Limb (tissue), 2 donors: ENCODE measurements around the gene IGDCC3.
A peak's percentile ranks its signal among the peaks of the same experiment; 100 is the strongest.

Experiments
- DNase-seq, 2 donors: peaks; one replicate each; pipeline ENCODE4 v3.0.0-alpha.2; 2016; ENCODE audit errors: extremely low spot score in 2 of 2

The IGDCC3 gene

GRCh38 chr15:65329288-65329983, 48.4 kb downstream of the IGDCC3 start:
- DNase-seq: no peak

DNA sequence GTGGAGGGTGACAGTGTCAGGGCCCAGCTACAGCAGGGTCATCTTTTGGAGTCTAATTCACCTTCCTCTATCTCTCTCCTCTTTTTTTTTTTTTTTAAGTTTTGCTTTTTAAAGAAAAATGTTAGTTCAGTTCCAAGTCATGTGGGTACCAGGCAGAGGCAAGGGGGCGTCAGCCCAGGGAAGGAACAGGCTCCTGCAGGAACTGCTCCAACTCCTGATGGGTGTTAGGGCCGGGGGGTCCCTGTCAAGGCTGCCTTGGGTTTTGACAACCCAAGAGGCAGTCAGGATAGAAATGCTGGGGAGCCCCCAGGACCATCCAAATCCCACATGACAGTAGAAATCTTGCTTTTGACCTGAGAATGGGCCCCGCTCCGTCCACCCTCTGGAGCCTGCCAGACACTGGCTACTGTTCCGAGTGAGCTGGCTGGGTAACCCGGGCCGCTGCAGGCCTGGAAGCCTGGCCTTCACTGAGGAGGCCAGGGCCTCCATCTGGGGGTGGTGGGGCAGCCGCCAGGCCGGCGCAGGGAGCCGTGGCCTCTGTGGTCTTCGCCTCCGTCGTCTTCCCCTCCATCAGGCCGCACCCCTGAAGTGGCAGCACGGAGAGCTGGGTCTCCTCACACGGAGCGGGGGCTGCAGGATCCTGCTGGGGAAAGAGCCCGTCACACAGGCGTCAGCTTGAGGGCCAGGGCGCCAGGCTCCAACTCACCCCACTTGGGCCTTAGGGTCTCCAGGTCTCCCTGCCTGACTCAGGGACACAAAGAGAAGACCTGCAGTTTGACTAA, 49.1 kb downstream of the IGDCC3 start:
- DNase-seq: no peak

- no peak for DNase-seq
These were observed 50.0 kb downstream of the IGDCC3 start for GRCh38 chr15:65327651-65328393.

DNA sequence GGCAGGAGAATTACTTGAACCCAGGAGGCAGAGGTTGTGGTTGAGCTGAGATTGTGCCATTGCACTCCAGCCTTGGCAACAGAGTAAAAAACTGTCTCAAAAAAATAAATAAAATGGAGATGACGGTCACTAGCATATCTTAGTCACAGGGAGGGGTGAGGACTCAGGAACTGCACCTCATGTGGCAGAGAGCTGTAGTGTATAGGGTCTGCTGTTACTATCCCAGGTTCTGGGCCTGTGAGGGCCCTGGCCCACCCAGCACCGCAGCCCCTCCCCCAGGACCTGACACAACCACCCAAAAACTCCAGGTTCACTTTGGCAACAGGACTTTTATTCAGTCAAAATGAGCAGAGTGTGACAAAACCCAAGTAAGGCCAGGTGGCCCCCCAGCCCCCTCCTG, 51.0 kb downstream of the IGDCC3 start:
- no peak for DNase-seq

GRCh38 chr15:65326117-65326526, 51.7 kb downstream of the IGDCC3 start:
- peak in 1 of 2 donors; percentile 55 for DNase-seq

DNA sequence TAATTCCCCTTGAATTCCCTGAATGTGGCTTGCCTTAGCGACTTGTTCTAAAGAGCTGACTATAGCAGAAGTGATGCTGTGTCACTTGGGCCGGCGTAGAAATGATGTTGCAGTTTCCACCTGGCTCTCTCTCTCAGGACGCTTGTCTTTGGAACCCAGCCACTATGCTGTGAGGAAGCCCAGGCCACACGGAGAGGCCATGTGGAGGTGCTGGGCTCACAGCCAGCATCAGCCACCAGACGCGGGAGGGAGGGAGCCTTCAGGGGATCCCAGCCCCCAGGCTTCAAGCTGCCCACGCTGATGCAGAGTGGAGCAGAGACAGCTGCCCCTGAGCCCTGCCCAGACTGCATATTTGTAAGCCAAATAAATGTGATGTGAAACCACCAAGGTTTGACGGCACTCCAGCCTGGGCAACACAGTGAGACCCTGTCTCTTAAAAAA, 54.7 kb downstream of the IGDCC3 start:
- peak; percentile 70 to 84 for DNase-seq

- peak; percentile 86 to 88 for DNase-seq
These were observed 58.9 kb downstream of the IGDCC3 start for GRCh38 chr15:65318870-65319356.

DNA sequence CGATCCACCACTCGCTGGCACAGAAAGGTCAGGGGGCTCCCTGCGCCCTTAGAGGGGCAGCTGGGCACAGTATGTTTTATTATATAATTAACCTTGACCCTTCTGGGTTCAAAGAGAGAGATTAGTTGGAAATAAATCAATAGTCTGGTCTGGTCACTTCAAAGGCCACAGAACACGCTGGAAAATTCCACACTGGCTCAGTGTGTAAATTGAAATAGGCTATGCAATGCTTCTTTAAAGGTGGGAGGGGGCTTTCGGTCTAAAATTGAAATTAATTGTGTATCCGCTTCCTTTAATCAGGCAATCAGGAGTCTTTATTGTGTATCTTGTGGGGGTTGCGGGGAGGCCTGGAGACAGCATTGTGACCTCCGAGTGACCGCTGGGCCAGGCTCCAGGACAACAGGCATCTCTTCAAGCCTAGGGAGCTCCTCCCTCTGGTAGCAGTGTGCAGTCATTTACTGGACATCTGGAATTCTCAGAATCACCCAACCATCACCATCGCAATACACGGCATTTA, 65.3 kb downstream of the IGDCC3 start:
- no peak for DNase-seq

- DNase-seq: no peak
These were observed 66.0 kb downstream of the IGDCC3 start for GRCh38 chr15:65311760-65312159.

GRCh38 chr15:65310431-65311137, 67.2 kb downstream of the IGDCC3 start:
- DNase-seq: no peak

GRCh38 chr15:65309882-65310418, 67.9 kb downstream of the IGDCC3 start:
- no peak for DNase-seq

- no peak for DNase-seq
These were observed 69.8 kb downstream of the IGDCC3 start for GRCh38 chr15:65307978-65308377.

DNA sequence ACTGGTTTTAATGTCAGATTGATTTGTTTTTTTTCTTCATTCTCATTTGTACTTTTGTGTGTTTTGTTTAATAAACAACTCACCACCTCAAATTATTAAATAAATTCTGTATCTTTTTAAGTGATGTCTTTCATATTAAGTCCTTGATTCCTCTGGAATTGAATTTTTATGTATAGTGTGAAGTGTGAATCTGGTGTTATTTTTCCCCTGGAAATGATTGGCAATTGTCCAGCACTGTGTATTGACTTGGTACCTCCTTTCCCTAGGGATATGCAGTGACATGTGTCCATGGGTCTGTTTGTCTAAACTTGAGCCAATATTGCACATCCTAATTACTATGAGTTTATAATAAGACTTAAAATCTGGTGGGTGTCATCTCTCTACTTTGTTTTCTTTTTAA, 71.3 kb downstream of the IGDCC3 start:
- DNase-seq: no peak

DNA sequence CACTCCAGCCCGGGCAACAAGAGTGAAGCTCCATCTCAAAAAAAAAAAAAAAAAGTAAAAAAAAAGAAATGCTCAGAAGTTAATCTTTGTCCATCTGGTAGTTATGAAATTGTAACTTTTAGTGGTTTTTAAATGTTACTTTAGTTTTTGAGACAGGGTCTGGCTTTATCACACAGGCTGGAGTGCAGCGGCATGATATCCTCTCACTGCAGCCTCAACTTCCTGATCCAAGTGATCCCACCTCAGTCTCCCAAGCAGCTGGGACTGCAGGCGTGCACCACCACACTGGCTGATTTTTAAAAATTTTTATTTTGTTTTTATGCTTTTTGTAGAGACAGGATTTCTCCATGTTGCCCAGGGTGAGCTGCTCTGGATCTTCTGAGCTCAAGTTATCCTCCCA, 72.0 kb downstream of the IGDCC3 start:
- DNase-seq: no peak

DNA sequence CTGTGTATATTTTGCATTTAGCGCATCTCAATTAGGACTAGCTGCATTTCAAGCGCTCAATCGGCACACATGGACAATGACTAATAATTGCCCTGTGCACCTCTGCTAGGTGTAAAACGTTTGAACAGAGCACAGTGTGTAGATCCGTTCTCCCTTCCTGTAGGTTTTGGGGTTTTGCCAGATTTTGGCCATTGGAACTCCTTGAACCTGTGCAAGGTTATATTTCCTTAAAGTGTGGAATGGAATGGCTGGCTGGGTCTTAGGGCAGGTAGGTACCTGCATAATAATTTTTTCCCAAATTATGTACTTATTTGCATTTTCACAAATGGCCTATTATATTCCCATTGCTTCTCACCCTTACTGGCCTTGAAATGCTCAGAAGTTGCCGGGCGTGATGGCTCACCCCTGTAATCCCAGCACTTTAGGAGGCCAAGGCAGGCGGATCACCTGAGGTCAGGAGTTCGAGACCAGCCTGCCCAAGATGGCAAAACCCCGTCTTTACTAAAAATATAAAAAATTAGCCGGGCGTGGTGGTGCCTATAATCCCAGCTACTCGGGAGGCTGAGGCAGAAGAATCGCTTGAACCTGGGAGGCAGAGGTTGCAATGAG, 72.5 kb downstream of the IGDCC3 start:
- DNase-seq: no peak

DNA sequence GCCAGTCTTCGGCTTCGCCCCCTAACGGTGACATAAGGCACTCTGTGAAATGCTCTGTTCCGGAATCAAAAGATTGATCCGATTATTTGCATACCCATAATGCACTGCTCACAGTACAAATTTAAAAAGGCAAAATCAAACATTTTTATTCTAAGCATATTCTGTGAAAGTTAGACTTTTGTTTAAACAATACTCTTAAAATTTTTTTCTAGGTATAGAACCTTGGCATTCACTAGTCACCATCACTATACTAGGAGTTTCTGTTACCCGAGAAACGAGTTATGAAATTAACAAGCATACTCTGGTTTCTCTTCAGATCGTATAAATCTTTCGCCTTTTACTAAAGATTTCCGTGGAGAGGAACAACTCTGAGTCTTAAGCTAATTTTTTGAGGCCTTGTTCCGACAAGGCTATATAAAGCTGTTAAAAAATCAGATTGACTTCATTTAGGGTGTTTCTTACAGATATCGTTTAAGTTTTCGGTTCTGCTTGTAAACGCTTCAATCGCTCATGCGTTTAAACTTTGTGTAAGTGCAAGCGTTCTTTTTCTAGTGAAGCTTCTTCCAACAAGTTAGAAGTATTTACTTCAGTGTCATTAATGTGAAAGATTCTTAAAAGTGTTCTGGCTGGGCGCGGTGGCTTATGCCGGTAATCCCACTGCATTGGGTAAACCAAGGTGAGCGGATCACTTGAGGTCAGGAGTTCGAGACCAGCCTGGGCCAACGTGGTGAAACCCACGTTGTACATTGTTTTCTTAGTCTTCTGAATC, 73.2 kb downstream of the IGDCC3 start, which contains the start of gene RNU5B-1:
TSS of gene RNU5B-1 (plus strand) at position 297 of the 769 bp plus-strand sequence.
- DNase-seq: peak; percentile 79 to 95

DNA sequence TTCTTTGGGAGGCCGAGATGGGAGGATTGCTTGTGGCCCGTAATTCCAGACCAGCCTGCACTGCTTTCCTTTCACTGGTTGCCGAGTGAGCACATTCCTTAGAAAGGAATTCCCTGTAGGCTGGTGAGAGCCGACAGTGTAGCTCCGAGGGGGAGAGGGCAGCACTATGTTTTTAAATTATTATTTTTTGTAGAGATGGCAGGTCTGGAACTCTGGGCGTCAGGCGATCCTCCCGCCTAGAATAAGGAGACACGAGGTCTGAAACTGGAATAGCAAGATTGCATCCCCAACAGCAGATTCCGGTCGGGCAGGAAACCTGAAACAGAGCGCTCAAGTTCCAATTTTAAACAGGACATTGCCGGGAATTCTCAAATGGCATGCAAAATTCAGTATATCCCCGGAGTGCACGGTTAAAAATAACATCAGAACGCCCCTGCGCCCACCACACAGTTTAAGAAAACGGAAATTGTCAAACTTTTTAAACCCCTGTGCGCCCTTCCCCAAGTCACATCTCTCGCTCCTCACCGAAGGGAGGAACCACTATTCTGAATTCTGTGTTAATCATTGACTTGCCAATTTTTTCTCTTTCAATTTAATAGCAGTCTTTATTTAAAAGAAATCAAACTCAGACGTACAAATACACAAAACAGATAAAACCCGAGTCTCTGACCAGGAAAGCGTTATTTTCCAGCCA, 74.0 kb downstream of the IGDCC3 start:
- peak; percentile 72 to 82 for DNase-seq

GRCh38 chr15:65302061-65302460, 75.7 kb downstream of the IGDCC3 start:
- no peak for DNase-seq

- DNase-seq: no peak
These were observed 76.8 kb downstream of the IGDCC3 start for GRCh38 chr15:65300924-65301441.
